Stimulated activated CD8-positive, alpha-beta memory T cell treated with anti-CD3 and anti-CD28 coated beads, Interleukin-2, amount 100 ng/mL, for 48 hours (primary cell): Measurements from ENCODE around the gene OR52M1.
"Not testable (repeated sequence)": the region's sequence is repeated elsewhere in the genome, so short reads cannot be mapped to it uniquely, and the experiment has no call there.

Source experiments
- DNase-seq, 2 donors: peaks; one replicate each; pipeline ENCODE4 v3.0.0-alpha.2; 2020; ENCODE audit warnings: low read depth in 2 of 2

The OR52M1 gene, protein sequence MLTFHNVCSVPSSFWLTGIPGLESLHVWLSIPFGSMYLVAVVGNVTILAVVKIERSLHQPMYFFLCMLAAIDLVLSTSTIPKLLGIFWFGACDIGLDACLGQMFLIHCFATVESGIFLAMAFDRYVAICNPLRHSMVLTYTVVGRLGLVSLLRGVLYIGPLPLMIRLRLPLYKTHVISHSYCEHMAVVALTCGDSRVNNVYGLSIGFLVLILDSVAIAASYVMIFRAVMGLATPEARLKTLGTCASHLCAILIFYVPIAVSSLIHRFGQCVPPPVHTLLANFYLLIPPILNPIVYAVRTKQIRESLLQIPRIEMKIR

DNA sequence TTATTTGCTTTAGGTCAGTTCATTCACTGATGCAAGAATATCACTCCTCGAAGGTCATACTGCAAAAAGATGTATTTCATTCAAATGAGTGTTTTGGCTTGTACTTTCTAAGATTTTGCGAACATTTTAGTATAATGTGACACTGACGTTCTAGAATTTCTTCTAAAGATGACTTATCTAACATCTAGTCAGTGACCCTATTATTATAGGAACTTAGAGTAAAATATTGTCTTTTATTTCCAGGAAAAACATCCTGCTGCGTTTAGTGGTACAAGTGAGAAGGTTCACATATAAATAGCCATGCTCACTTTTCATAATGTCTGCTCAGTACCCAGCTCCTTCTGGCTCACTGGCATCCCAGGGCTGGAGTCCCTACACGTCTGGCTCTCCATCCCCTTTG lies at the start of gene OR52M1:
Gene OR52M1, plus strand, starts transcription at position 301 of the 400 bp plus-strand sequence. Its CDS starts 0 bp downstream, at position 301.
- no peak for DNase-seq

DNA sequence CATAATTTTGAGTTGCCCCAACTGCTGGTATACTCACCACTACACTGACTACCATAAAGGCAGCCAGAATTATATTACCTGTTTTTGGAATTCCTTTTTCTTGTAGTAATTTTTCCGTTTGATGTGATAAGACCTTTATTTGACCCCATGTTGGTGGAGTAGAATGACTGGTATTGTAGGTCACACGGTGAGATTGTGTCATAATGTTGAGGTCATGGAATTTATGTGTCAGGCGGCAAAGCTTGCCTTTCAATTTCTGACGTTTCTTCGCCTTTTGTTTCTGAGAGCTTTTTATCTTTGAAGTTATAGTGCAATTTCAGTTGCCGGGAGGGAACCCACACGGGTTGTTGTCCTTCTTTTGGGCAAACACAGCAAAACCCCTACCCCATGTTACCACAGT lies 49.5 kb upstream of the OR52M1 start:
- DNase-seq: no peak

DNA sequence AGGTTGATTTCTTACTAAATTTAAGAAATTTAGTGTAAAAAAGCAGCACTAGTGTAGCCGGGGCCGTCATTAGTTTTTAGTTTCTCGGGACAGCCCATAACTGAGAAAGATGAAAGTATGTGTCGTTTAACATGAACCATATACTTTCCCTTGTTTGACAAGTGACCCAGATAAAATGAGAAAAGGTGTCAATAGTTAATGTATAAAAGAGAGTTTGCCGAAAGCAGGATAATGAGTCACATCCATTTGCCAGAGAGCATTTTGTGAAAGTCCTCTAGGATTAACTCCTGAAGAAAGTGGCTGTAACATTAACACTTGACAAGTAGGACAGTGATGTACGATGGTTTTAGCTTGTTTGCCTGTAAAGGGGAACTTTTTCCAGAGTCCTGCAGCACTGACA lies 49.0 kb upstream of the OR52M1 start:
- no peak for DNase-seq

DNA sequence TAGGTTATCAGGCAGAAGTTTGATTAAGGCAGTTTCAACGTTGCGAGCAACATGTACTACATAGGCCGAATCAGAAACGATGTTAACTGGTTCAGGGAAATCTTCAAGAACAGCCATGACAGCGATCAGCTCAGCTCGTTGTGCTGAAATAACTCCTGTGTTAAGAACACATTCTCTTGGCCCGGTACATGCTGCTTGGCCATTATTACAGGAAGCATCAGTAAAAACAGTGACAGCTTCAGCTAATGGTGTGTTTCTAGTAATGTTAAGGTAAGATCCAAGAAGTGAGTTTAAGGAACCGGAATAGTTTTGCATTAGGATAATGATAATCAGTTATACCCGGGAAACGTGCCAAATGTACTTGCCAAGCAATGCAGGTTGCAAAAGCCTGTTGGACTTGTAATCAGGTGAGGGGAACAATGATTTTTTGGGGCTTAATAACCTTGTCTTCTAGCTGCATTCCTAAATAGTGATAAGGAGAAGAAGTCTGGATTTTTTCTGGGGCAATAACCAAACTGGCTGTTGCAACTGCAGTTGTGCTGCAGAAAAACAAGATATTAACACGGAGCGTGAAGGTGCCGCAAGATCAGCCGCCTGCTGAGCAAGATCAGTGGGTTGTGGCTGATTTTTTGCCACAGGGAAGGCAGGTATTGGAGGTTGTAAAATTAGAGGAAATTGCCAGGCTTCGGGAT lies 48.3 kb upstream of the OR52M1 start:
- DNase-seq: no peak

DNA sequence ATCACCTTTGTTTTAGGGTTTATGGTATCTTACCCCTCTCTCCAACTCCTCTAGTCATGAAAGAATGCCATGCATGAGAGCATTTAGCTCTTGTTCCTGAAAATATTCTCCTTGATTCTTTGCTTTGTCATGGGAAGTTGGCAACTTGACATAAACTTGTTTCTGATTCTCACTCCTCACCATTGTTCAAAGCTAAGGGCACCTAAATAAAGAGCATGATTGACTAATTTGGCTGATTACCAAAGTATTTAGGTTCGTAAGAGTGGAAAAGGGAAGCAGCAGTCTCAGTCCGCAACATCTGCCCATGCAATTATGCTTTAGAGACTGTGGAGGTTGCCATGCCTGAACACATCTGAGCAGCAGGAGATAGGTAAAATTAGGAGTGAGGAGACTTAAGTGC lies 36.1 kb upstream of the OR52M1 start:
- no peak for DNase-seq

DNA sequence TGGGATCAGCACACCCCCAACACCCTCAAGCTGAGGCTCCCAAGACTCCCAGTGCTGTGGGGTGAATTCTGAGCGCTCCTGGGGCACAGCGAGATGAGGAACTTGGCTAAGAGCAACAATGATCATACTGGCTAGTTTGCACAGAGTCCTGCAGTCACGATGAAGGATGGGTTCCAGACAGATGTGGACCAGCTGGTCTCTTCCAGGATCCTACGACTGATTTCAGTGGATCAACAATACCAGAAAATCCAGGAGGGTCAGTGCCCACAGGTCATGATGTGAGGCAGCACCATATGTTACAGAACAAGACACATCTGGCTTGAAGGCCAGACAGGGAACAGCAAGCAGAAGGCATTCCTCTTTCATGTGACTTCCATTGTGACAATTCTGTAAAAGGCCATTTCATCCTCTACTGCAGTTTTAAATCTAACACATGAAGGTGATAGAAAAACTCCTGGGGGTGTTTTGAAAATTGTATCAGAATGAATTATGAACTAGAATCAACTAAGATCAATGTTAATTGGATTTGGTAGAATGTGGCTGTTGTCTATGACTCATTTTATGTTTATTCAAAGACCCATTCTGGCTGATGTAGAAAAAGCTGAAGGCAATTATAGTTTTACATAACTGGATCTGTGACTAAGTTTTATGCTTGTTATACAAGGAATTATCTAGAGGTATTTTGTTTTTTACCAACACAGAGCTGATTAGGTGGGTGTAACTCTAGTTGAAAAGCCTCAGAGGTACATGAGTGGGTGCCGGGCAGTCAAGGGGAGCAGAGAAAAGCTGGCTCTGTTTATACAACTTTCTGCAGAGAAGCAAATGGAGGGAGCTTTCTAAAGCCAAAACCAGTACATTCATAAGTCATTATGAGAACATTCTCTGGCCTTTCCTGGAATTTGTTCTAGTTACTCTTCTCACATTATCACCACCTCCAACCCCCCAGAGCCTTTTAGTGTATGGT lies 33.4 kb upstream of the OR52M1 start:
- no peak for DNase-seq

DNA sequence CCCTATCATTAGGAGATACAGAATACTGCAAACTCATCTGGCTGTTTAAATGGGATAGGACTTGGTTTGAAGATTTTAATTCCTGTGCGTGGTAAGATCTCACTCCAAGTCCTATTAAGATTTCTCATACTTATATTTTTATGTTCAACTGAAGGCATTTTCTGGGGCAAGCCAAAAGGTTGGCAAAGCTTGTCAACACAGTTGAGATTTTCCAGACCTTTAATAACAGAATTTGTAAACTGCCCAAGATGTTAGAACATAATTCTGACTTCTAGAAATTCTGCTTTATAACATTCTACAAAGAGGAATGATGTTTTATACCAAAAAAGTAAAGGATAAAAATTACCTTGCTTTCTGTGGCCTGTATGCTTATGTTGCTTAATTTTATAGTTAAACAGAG lies 30.8 kb upstream of the OR52M1 start:
- no peak for DNase-seq

DNA sequence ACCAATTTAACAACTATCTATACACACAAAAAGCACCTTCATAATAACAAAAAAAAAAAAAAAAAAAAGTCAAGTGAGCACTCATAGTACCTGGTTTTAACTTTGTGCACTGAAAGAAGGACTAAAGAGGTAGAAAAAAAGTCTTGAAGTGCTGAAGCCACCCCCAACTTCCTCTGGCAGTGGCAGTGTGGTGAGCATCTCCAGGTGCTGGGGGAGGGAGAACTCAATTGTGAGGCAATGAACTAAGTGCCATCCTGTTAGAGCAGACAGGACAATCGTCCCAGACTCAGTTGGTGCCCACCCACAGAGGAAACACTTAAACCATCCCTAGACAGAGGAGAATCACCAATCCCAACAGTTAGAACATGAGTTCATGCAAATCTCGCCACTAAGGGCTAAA lies 22.7 kb upstream of the OR52M1 start:
- no peak for DNase-seq

DNA sequence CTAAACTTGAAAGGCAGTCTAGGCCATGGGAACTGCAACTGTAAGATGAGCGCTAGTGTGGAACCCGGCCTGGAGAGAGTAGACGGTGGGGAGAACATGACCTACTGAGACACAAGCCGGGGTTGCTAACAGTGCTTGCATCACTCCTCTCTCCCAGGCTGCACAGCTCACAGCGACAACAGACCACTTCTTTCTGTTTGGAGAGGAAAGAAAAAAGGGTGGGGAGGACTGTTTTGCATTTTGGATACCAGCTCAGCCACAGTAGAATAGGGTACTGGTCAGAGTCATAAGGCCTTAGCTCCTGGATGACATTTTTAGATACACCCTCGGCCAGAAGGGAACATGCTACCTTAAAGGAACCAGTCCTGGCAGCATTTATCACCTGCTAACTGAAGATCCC lies 22.2 kb upstream of the OR52M1 start:
- DNase-seq: no peak

DNA sequence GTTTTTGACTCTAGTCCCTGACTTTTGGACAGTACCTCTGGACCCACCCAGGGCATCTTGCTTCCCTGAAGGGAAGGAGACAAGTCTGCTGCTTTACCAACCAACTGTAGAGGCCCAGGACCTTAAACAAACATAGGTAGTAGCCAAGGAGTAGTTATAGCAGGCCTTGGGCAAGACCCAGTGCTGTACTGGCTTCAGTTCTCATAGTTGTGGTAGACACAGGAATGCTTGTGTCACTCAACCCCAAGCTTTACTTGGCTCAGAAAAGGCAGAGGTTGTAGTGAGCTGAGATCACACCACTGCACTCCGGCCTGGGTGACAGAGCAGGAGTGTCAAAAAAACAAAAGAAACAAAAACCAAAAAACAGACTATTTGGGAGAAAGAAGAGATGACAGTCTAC lies 21.3 kb upstream of the OR52M1 start:
- DNase-seq: no peak

DNA sequence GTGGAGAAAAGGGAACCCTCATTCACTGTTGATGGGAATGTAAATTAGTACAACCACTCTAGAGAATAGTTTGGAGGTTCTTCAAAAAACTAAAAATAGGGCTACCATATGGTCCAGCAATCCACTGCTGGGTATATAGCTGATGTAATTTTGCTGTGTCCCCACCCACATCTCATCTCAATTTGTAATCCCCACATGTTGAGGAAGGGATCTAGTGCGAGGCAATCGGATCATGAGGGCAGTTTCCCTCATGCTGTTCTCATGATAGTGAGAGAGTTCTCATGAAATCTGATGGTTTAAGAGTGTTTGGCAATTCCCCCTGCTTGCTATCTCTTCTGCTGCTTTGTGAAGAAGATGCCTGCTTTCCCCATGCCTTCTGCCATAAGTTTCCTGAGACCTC lies 17.1 kb upstream of the OR52M1 start:
- no peak for DNase-seq

DNA sequence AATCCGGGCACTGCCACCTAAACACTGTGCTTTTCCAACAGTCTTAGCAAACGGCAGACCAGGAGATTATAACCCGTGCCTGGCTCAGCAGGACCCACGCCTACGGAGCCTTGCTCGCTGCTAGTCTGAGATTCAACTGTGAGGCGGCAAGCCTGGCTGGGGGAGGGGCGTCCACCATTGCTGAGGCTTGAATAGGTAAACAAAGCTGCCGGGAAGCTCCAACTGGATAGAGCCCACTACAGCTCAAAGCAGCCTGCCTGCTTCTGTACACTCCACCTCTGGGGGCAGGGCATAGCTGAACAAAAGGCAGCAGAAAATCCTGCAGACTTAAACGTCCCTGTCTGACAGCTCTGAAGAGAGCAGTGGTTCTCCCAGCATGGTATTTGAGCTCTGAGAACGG lies 13.3 kb upstream of the OR52M1 start:
- not testable (repeated sequence) for DNase-seq

DNA sequence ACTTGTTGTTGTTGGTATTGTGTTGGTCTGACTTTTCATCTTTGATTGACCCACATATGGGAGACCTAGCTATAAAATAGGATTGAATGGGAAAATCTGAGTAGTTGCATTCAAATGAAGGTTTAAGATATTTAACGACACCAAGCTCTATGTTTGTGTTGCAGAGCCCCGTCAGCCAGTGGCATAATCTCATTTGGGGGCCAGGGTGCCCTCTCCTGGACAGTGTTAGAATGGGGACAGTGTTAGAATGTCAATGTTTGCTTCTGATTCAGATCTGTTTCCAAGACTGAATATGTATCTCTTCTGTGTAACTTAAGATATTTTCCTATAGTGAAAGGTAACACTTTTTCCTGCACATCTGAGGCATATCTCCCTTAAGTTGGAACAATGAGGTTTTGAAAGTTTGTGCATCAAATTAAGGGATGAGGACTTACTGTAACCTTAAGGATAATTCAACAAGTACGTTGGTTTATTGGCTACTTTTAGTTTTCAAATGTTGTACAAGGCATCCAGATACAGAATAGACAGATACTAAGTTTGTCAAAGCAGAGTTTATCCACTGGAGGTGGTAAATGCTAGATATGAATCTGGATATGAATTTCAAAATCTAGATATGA lies 5.3 kb upstream of the OR52M1 start:
- peak; percentile 15 for DNase-seq

DNA sequence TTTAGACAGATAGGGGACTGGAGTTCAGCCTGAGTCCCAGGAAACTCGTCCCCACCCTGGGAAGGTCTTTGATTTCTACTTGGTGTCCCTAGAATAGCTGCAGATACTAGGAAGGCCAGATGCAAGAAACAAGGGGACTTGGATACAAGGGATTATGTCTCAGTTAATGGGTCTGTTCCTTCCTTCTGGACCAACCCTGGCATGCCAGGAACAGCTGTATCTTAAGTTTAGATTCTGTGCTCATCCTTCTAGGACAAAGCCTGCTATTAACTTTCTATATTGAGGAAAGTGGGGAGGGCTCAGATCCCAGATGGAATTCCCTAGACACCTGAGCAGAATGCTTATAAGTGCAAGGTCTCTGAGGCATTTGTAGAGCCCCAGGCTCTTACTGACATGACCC lies 3.9 kb upstream of the OR52M1 start:
- DNase-seq: no peak

DNA sequence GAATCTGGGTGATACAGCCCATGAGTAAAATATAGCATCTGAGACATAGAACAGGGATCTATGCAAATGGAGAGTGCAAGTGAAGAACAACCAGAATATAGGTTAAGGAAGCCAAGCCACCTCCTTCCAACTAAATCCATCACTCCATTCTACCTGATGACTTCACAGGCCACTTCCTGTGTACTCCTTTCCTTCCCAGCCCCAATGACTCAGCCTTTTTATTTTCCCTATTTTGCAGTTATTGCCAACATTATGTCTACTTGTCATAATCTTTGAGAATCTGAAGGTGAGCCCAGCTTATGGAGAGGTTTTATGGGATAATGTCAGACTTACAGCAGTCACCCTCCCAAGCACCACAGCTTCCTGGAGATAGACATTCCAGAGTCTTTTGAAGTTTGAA lies 1.4 kb upstream of the OR52M1 start:
- DNase-seq: no peak

DNA sequence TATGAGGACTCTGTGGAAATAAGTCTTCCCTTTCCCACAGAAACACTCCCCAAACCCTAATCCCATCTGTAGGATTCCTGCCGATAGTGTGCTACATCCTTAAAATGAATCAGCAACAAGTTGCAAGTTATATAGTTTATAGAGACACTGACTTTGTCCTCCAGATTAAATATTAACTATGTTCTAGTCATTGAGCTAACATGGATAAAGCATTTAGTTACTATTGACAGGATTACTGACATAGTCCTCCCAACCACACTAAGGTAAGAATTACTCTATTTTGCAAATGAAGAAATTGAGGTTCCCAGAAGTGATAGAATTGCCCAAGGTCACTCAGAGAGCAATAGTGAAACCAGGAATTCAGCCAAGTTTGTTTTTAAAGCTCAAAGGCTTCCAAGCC lies 1.9 kb downstream of the OR52M1 start:
- DNase-seq: no peak

DNA sequence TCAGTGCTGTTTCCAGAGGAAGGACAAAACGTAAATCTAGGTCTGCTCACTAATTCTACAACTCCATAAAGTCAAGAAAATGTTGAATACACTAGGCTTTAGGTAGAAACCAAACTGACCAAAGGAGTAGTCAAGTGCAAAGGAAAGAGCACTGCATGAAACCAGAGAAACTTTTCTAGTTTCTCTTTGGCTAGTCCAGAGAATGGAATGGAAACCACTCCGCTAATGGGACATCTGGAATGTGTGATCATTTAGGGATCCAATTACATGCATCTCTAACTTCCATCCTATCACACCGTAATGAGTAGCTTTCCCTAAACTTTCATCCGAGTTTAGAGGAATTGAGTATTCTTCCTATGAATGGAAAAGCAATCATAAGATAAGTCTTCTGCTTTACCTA lies 2.4 kb downstream of the OR52M1 start:
- DNase-seq: no peak

DNA sequence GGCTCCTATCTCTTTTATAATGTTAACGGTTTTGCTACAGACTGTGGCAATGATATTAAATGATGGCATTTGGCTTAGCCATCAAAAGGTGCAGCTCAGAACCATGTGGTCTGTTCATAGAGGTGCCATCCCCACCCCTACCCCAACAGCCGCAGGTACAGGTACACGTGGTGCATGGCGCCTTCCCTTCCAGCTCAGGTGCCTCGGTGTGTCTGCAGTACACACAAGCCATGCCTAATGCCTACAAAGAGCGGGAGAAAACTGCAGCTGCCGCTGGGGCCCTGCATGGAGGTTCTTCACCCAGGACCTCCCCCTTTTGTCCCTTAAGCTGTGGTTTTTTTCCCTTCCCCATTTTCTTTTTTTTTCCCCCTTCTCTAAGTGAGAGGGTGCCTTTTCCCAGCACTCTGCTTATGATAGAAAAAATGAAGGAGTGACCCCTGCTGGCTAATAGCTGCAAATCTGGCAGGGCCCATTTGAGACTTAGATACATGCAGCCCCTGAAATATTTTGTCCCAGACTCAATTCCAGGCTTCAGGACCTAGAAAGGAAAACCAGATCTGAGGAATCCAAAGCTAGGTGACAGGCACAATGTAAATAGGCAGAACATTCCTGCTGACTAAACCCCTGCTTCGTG lies 6.5 kb downstream of the OR52M1 start:
- no peak for DNase-seq

DNA sequence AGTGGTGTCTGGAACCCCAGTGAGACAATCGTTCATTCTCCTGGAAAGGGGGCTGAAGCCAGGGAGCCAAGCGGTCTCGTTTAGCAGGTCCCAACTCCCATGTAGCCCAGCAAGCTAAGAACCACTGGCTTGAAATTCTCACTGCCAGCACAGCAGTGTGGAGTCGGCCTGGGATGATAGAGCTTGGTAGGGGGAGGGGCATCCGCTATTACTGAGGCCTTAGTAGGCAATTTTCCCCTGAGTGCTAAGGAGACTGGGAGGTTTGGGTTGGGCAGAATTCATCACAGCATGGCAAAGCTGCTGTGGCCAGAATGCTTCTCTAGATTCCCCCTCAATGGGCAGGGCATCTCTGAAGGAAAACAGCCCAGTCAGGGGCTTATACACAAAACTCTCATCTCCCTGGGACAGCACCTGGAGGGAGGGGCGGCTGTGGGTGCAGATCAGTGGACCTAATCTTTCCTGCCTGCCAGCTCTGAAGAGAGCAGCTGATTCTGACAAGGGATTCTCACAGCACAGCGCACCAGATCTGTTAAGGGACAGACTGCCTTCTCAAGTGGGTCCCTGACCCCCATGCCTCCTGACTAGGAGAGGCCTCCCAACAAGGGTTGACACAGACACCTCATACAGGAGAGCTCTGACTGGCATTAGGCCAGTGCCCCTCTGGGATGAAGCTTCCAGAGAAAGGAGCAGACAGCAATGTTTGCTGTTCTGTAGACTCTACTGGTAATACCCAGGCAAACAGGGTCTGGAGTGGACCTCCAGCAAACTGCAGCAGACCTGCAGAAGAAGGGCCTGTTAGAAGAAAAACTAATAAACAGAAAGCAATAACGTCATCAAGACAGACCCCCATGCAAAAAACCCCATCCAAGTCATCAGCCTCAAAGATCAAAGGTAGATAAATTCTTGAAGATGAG lies 14.8 kb downstream of the OR52M1 start:
- no peak for DNase-seq

DNA sequence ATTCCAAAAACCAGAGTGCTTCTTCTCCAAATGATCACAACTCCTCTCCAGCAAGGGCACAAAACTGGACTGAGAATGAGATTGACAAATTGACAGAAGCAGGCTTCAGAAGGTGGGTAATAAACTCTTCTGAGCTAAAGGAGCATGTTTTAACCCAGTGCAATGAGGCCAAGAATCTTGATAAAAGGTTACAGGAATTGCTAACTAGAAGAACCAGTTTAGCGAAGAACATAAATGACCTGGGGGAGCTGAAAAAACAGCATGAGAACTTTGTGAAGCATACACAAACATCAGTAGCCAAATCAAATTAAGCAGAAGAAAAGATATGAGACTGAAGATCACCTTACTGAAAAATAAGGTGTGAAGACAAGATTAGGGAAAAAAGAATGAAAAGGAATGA lies 15.5 kb downstream of the OR52M1 start:
- DNase-seq: no peak
